HEK293T (cell line): ENCODE data around the gene SPRYD4.

Experiments
- BHLHE40 ChIP-seq: fragments of 450-650 bp; IDR thresholded peaks from 2 replicates; pipeline ENCODE4 v1.6.1; 2016; ENCODE audit warnings: mild to moderate bottlenecking, moderate library complexity, borderline replicate concordance
- ELF4 ChIP-seq: fragments of 450-650 bp; IDR thresholded peaks from 2 replicates; pipeline ENCODE4 v1.6.1; 2017; ENCODE audit warnings: antibody characterized with exemption
- FOXA1 ChIP-seq: fragments of 450-650 bp; IDR thresholded peaks from 2 replicates; pipeline ENCODE4 v1.6.1; 2016; ENCODE audit warnings: mild to moderate bottlenecking
- FOXM1 ChIP-seq: fragments of 450-650 bp; IDR thresholded peaks from 2 replicates; pipeline ENCODE4 v1.6.1; 2017; ENCODE audit warnings: mild to moderate bottlenecking, borderline replicate concordance
- NFRKB ChIP-seq: fragments of 450-650 bp; IDR thresholded peaks from 2 replicates; pipeline ENCODE4 v1.6.1; 2016; ENCODE audit warnings: mild to moderate bottlenecking, moderate library complexity
- PKNOX1 ChIP-seq: fragments of 450-650 bp; IDR thresholded peaks from 2 replicates; pipeline ENCODE4 v1.6.1; 2016
- SP1 ChIP-seq: fragments of 450-650 bp; IDR thresholded peaks from 2 replicates; pipeline ENCODE4 v1.6.1; 2017
- SUZ12 ChIP-seq: fragments of 450-650 bp; IDR thresholded peaks from 2 replicates; pipeline ENCODE4 v1.6.1; 2016; ENCODE audit warnings: mild to moderate bottlenecking
- ZNF384 ChIP-seq: fragments of 450-650 bp; IDR thresholded peaks from 2 replicates; pipeline ENCODE4 v1.6.1; 2016

GRCh38 chr12:56457817-56458216 lies 10.6 kb upstream of the SPRYD4 start:
- TF ChIP-seq NFRKB (no peak), SP1 (no peak), SUZ12 (no peak), ELF4 (no peak), PKNOX1 (no peak), FOXA1 (no peak), BHLHE40 (no peak), FOXM1 (no peak), ZNF384 (no peak)
